ENCODE measurements around the gene GPR4.

- TF ChIP-seq RAD21 (IDR thresholded peaks at IDR 0.05; ENCODE audit: low read depth) (no peak), MAX (IDR thresholded peaks at IDR 0.05) (no peak), EP300 (IDR thresholded peaks at IDR 0.05; ENCODE audit: borderline replicate concordance) (no peak), REST (IDR thresholded peaks at IDR 0.05; ENCODE audit: low read depth) (no peak), USF1 (IDR thresholded peaks at IDR 0.05) (no peak), NFIC (IDR thresholded peaks at IDR 0.05) (no peak), TAF1 (IDR thresholded peaks at IDR 0.05; ENCODE audit: low read depth) (no peak), CREB1 (IDR thresholded peaks at IDR 0.05; ENCODE audit: low read depth) (no peak), TCF12 (IDR thresholded peaks at IDR 0.05; ENCODE audit: low read depth) (no peak), TEAD4 (IDR thresholded peaks at IDR 0.05) (no peak)
Measured at GRCh38 chr19:45567609-45568008, 34.4 kb downstream of the GPR4 start.
